BLaER1 (cell line): ENCODE results near the gene BICC1.

Experiments used
- H3K27ac ChIP-seq: shearing (Covaris generic); formaldehyde crosslinking; 2 replicates; pipeline ENCODE4 v1.8.1; 2022
- H3K27me3 ChIP-seq: shearing (Covaris generic); formaldehyde crosslinking; 2 replicates; pipeline ENCODE4 v1.8.1; 2022
- H3K36me3 ChIP-seq: shearing (Covaris generic); formaldehyde crosslinking; 2 replicates; pipeline ENCODE4 v1.8.1; 2022
- H3K4me1 ChIP-seq: shearing (Covaris generic); formaldehyde crosslinking; 2 replicates; pipeline ENCODE4 v1.8.1; 2022
- H3K4me2 ChIP-seq: shearing (Covaris generic); formaldehyde crosslinking; 2 replicates; pipeline ENCODE4 v1.8.1; 2022
- H3K4me3 ChIP-seq: shearing (Covaris generic); formaldehyde crosslinking; 2 replicates; pipeline ENCODE4 v1.8.1; 2022
- H3K9ac ChIP-seq: shearing (Covaris generic); formaldehyde crosslinking; 2 replicates; pipeline ENCODE4 v1.8.1; 2022
- H3K9me3 ChIP-seq: shearing (Covaris generic); formaldehyde crosslinking; 2 replicates; pipeline ENCODE4 v1.8.1; 2022
- H4K20me1 ChIP-seq: shearing (Covaris generic); formaldehyde crosslinking; 2 replicates; pipeline ENCODE4 v1.8.1; 2022
- Cebpa-rat ChIP-seq: shearing (Covaris generic); IDR thresholded peaks from 2 replicates; pipeline ENCODE4 v1.8.1; 2022

Gene BICC1

DNA sequence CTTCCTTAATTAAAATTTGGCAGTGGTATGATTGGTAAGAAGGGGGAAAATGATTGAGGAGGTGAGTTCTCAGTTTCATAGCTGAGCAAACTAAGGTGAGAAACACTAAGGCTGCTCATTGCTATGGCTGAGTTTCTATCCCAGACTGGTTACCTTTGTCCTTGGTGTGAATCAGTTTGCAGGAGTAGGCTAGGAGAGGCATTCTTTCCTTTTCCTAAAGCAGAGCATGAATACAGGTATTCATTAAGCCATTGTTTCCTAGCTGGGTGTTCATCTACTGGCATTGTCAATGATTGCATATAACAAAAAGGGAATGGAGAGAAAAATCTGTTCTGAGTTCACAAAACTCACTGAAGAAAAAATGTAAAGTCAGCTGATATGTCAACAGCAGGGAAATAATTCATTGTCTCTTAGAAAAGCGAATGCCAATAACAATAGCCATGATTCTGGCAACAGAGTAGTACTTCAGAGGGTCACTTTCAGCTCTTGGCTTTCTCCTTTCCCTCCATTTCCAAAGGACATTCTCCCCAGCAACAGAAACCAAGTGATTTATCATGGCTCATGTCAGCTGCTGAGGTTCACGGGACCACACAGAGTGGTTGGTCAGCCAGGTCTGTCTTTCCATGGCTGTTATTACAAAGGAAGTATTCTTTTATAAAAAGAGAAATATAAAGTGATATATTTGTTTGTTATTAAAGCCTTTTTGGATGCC lies 234.0 kb downstream of the BICC1 start:
- TF ChIP-seq Cebpa-rat: no peak
- no peaks in the 10 kb centered on the region for H3K4me1 ChIP-seq
- no peak overlapping the region for H3K9ac ChIP-seq
- no peak overlapping the region for H3K4me2 ChIP-seq
- H3K36me3 ChIP-seq: no peaks in the 10 kb centered on the region
- H3K4me3 ChIP-seq: no peak overlapping the region
- no peaks in the 10 kb centered on the region for H4K20me1 ChIP-seq
- H3K27ac ChIP-seq: no peak overlapping the region
- no peaks in the 10 kb centered on the region for H3K9me3 ChIP-seq
- no peaks in the 10 kb centered on the region for H3K27me3 ChIP-seq

DNA sequence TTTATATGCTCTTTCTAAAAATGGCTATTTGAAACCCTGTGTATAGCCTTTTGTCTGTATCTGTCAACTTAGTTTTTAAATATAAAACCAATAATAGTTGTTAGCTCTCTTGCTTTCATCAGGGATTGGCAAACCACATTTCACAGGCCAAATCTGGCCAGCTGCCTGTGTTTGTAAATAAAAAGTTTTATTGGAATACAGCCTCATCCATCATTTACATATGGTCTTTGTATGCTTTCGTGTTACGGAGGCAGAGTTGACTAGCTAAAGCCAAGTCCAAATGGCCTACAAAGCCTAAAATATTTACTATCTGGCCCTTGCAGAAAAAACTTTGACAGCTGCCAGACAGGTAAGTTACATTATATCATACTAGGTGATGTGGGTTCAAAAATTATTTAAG lies 235.0 kb downstream of the BICC1 start:
- H3K4me1 ChIP-seq: no peaks in the 10 kb centered on the region

DNA sequence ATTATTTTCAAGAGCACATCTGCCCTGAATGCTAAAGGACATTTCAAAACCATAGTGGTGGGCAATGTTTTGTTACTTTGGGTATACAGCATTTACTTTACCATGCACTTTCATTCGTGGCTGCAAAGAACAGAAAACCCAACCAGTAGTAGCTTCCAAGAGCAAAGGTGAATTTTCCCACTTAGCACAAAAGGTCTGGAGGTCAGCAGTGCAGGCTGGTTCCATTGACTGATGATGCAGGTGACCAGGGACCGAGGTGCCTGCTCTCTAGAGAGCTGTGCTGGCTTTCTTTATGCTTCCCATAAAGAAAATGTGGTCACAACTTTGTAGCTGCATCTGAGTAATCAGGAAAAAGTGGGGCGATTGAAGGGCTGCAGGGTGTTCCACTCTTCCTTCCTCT lies 240.0 kb downstream of the BICC1 start:
- no peak for TF ChIP-seq Cebpa-rat
- no peak overlapping the region for H3K4me2 ChIP-seq

More for the DNA sequence above, 235.0 kb downstream of the BICC1 start:
- Histone ChIP-seq H4K20me1 (no peaks in the 10 kb centered on the region), H3K36me3 (no peaks in the 10 kb centered on the region), H3K9me3 (no peaks in the 10 kb centered on the region), H3K27ac (no peak overlapping the region), H3K9ac (no peak overlapping the region), H3K27me3 (no peaks in the 10 kb centered on the region), H3K4me3 (no peak overlapping the region), H3K4me2 (no peak overlapping the region)
- no peak for TF ChIP-seq Cebpa-rat

DNA sequence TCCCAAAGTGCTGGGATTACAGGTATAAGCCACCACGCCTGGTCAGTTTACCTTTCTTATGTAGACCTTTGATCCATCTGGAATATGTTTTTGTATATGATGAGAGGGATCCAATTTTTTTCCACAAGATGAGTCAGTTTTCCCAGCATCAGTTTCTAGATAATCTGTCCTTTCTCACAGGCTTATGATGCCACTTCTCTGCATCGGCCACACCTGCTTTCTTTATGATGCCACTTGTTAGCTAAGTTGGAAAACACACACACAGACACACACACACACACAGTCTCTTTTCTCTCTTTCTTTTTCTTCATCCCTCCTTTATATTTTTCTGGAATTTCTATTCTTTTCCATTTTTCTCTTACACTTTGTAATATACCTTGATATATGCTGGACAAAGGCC lies 240.8 kb downstream of the BICC1 start:
- H3K27ac ChIP-seq: no peak overlapping the region
- no peak for TF ChIP-seq Cebpa-rat
- no peaks in the 10 kb centered on the region for H4K20me1 ChIP-seq
- peaks cover 18% of the 10 kb centered on the region for H3K4me1 ChIP-seq
- no peaks in the 10 kb centered on the region for H3K36me3 ChIP-seq
- H3K27me3 ChIP-seq: no peaks in the 10 kb centered on the region
- H3K9ac ChIP-seq: no peak overlapping the region
- H3K4me3 ChIP-seq: no peak overlapping the region
- H3K9me3 ChIP-seq: no peaks in the 10 kb centered on the region
- no peak overlapping the region for H3K4me2 ChIP-seq

More for the DNA sequence above, 240.0 kb downstream of the BICC1 start:
- Histone ChIP-seq H3K4me1 (peaks cover 17% of the 10 kb centered on the region), H3K27ac (no peak overlapping the region), H3K36me3 (no peaks in the 10 kb centered on the region), H3K9me3 (no peaks in the 10 kb centered on the region), H3K4me3 (no peak overlapping the region), H3K9ac (no peak overlapping the region), H4K20me1 (no peaks in the 10 kb centered on the region), H3K27me3 (no peaks in the 10 kb centered on the region)

DNA sequence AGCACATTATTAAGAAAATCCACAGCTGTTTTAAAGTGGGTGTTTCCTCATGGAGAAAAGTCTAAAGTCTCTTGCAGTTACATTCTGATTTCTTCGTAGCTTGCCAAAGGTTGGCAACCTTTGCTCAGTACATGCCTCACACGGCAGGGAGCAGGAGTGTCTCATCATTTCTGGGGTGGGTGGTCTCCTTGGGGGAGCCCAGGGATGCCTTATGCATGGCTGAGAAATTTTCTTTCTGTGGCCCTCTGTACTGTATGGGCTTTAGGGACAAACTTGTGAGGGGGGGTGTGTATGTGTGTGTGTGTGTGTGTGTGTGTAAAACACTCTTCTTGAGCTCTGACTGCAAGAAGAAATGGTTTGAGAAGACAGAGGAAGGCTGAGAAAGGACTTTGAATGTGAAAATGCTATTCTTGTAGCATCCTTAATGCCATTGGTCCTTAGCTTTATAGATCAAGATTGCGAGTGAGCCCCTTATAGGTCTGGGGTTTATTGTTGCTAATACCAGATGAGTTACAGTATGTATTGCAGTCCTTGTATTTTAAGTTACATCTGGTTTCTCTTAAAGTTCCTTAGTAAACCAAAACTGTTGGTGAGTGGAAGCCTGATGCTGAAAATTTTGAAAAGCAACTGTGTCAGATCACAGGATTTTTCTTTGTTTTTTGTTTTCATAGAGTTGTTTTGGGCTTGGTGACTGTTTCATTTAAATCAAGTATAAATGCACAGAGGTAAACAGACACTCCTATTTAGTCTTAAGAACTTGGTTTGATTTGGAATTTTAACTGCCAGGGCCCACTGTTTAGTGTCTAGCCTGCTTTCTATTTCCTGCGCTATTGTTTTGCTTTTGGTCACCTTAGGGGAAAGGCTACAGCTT lies 242.0 kb downstream of the BICC1 start:
- H3K27ac ChIP-seq: no peak overlapping the region
- H3K4me2 ChIP-seq: no peak overlapping the region
- no peaks in the 10 kb centered on the region for H3K27me3 ChIP-seq
- H3K4me3 ChIP-seq: no peak overlapping the region
- H3K9me3 ChIP-seq: no peaks in the 10 kb centered on the region
- no peaks in the 10 kb centered on the region for H4K20me1 ChIP-seq
- H3K36me3 ChIP-seq: no peaks in the 10 kb centered on the region
- H3K9ac ChIP-seq: no peak overlapping the region
- TF ChIP-seq Cebpa-rat: no peak
- peaks cover 18% of the 10 kb centered on the region for H3K4me1 ChIP-seq

DNA sequence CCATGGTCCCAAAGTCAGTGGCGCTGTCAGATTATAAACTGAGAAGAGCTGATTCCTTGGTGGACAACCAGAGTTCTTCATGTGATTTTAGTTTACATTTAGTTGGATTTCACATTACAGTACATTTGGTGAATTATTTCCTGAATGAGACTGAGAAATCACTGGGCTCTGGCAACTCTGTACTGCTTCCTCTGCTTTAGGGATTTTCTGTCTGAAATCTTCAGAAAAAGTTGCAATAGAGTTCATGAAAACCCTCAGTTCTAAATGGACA lies 242.6 kb downstream of the BICC1 start:
- TF ChIP-seq Cebpa-rat: no peak
- no peaks in the 10 kb centered on the region for H3K36me3 ChIP-seq
- no peaks in the 10 kb centered on the region for H3K27me3 ChIP-seq
- H3K4me2 ChIP-seq: no peak overlapping the region
- peaks cover 18% of the 10 kb centered on the region for H3K4me1 ChIP-seq
- no peak overlapping the region for H3K4me3 ChIP-seq
- H3K9me3 ChIP-seq: no peaks in the 10 kb centered on the region
- H3K9ac ChIP-seq: no peak overlapping the region
- H3K27ac ChIP-seq: no peak overlapping the region
- no peaks in the 10 kb centered on the region for H4K20me1 ChIP-seq

DNA sequence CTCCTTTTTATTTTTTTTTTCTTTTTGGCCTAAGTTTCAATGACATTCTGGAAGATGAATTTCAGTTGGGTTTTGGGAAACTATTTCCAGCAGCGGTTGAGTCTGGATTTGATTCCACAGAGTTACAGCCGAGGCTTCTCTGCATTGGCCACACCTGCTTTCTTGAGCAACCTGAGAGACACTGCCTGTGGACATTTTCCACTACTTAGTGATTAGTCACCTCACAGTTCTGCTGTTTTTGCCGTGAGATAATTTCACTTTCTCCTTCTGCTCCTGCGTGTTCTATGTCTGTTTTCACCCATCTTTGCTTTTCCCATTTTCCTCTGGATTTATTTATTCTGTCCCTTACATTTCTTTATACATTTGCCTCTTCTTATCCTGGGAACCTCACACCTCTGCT lies 243.0 kb downstream of the BICC1 start:
- Histone ChIP-seq H3K4me2 (peak overlapping the region; percentile 67), H3K27ac (no peak overlapping the region), H3K4me1 (peaks cover 18% of the 10 kb centered on the region), H4K20me1 (no peaks in the 10 kb centered on the region), H3K4me3 (no peak overlapping the region), H3K27me3 (no peaks in the 10 kb centered on the region), H3K36me3 (no peaks in the 10 kb centered on the region), H3K9ac (no peak overlapping the region), H3K9me3 (no peaks in the 10 kb centered on the region)
- TF ChIP-seq Cebpa-rat: no peak

DNA sequence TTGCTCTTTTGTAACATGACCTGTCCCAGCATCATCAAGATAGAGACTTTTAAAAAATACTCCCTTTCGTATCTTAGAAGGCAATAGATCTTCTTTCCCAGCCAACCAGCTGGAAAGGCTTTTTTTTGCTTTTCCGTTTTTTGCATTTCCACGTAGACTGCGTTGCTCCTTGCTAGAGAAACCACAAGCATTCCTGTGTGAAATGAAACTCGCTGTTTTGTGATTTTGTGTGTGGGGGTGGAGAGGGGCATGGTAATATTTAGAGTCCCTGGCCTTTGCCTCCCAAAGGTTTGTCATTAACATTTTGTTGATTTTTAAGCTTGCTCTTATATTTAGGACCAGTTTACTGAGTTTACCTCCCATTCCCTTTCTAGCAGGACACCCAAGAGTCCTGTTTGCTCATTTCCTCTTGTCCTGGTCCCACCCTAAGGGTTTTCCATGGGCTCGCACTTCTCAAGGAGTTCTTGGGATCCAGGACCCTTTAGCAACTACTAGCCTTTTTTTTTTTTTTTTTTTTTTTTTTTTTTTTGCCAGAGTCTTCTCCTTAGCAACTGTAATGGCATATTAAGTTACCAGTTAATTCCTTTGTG lies 243.6 kb downstream of the BICC1 start:
- 0 out of 2 replicates have a peak overlapping the region, but pooled peaks have one; percentile 32 for H3K9ac ChIP-seq
- H3K4me2 ChIP-seq: peak overlapping the region; percentile 67
- no peak for TF ChIP-seq Cebpa-rat
- H4K20me1 ChIP-seq: no peaks in the 10 kb centered on the region
- no peaks in the 10 kb centered on the region for H3K36me3 ChIP-seq
- H3K9me3 ChIP-seq: no peaks in the 10 kb centered on the region
- peak overlapping the region; percentile 30; the same call in 1 of the 2 replicates for H3K27ac ChIP-seq
- H3K4me3 ChIP-seq: no peak overlapping the region
- peaks cover 18% of the 10 kb centered on the region for H3K4me1 ChIP-seq
- no peaks in the 10 kb centered on the region for H3K27me3 ChIP-seq

DNA sequence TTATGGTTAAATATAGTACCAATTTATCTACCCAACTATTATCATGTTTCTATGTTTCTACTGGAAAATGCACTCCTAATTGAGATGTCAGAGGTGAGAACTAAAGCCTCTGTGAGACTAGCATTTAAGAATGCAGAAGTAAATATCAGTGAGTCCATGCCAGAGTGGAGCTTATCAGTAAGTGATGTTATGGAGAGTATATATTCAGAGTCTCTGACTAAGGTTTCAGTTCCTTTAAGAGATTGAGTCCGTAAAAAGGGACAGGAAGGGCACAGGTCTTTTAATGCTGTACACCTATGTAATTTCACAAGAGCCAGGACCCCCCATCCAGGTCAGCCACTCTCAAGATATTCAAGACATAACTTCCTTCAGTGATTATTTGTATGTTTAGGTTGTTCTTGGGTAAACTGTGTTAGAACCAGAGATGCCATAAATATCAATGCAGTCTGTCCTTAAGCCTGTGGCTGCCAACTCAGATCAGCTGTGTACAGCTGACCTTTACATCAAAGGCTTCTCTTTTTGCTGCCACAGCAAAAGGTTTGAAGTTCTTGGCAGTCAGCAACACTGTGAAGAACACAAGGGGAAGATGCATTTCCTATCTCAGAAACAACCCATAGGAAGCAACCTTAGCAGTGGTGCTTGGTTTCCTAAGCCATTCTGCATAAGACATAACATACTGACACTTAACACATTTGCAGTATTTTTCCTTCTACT lies 244.8 kb downstream of the BICC1 start:
- Histone ChIP-seq H3K36me3 (no peaks in the 10 kb centered on the region), H3K4me3 (no peak overlapping the region), H3K4me2 (no peak overlapping the region), H3K9me3 (no peaks in the 10 kb centered on the region), H4K20me1 (no peaks in the 10 kb centered on the region), H3K4me1 (peaks cover 18% of the 10 kb centered on the region), H3K9ac (no peak overlapping the region), H3K27me3 (no peaks in the 10 kb centered on the region), H3K27ac (no peak overlapping the region)
- no peak for TF ChIP-seq Cebpa-rat
